ENCODE measurements around the gene ZNF536.

DNA sequence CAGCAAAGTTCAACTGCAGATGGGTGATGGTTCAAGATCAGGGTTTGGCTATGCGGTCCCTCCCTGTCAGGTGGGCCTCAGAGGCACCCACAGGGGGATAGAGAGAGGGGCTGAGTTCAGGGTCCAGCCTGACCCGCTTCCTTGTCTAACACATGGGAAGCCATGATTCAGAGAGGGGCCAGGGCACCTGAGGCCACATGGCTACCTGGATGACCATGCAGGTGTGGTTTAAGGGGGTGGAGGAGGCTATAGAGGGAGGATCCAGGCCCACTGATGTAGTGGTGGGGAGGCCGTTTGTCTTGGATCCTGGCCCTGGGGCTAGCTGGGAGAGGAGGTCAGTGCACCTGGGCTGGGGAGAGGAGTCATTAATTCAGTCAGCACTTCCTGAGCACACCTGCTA is 56.7 kb downstream of the ZNF536 start:
- TF ChIP-seq CTCF (IDR thresholded peaks at IDR 0.05) (no peak), ZFX (IDR thresholded peaks at IDR 0.05; ENCODE audit: borderline replicate concordance) (no peak)
